22Rv1 (cell line): ENCODE measurements around the gene ASH1L.

Experiments used
- H3K27ac ChIP-seq: fragments of 450-650 bp; 2 replicates; pipeline ENCODE4 v1.5.1; 2017
- CTCF ChIP-seq: fragments of 450-650 bp; IDR thresholded peaks from 2 replicates; pipeline ENCODE4 v1.5.1; 2017; ENCODE audit warnings: mild to moderate bottlenecking
- ZFX ChIP-seq: fragments of 450-650 bp; IDR thresholded peaks from 2 replicates; pipeline ENCODE4 v1.6.1; 2017; ENCODE audit warnings: antibody characterized with exemption, borderline replicate concordance

The ASH1L gene

DNA sequence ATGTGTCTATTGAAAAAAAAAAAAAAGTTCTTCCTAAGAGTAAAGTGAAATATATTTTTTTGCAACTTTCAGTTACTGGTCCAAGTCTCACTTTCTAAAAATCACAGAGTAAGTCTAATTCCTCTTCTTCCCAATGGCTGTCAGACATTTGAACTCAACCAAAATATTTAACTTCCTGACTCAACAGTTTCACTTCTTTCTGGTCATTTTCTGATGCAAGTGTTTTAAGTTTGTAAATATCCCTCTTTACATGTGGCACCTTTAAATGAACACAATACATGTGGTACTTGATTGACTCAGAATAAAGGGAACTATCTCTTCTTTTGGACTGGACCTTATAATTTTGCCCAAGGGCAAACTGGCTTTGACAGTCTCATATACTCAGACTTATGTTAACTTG is 76.7 kb downstream of the ASH1L start:
- H3K27ac ChIP-seq: peak overlapping the region; percentile 70
- no peak for TF ChIP-seq CTCF
- no peak for TF ChIP-seq ZFX

DNA sequence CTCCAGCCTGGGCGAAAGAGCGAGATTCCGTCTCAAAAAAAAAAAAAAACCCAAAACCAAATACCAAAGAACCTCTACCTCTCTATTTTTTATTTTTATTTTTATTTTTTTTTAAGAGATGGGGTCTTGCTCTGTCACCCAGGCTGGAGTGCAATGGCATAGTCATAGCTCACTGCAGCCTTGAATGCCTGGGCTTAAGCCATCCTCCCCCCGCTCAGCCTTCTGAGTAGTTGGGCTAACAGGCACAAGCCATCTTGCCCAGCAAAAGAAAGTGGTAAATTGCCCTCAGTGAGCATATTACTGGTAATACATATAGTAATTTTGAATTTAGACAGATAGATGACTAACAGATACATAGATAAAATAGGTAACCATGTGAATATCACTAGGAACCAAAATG is 77.4 kb downstream of the ASH1L start:
- H3K27ac ChIP-seq: peak overlapping the region; percentile 70; the same call in 1 of the 2 replicates

GRCh38 chr1:155481741-155482241 is 80.8 kb downstream of the ASH1L start:
- TF ChIP-seq CTCF (no peak), ZFX (no peak)
- H3K27ac ChIP-seq: peak overlapping the region; percentile 30

More for the DNA sequence above, 77.4 kb downstream of the ASH1L start:
- no peak for TF ChIP-seq CTCF
- no peak for TF ChIP-seq ZFX

- TF ChIP-seq CTCF: no peak
- no peak for TF ChIP-seq ZFX
- H3K27ac ChIP-seq: no peak overlapping the region
Measured at GRCh38 chr1:155479205-155479604, 83.4 kb downstream of the ASH1L start.

- TF ChIP-seq ZFX (no peak), CTCF (no peak)
- no peak overlapping the region for H3K27ac ChIP-seq
Measured at GRCh38 chr1:155478270-155478852, 84.2 kb downstream of the ASH1L start.

DNA sequence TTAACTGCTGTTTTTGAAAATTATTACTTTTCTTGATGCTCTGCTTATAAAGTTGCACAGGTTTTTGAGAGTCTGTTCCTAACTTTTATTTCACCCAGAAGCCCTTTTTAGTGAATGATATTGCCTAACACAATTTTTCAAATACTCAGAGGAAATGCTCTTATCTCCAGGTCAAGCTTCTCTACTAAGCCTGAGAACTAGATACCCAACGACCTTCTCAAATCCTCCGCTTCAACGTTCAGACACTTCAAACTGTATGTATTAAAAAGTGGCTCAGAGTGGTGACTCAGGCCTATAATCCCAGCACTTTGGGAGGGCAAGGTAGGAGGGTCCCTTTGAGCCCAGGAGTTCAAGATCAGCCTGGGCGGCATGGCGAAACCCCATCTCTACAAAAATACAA is 88.5 kb downstream of the ASH1L start:
- TF ChIP-seq ZFX (no peak), CTCF (no peak)
- H3K27ac ChIP-seq: no peak overlapping the region

DNA sequence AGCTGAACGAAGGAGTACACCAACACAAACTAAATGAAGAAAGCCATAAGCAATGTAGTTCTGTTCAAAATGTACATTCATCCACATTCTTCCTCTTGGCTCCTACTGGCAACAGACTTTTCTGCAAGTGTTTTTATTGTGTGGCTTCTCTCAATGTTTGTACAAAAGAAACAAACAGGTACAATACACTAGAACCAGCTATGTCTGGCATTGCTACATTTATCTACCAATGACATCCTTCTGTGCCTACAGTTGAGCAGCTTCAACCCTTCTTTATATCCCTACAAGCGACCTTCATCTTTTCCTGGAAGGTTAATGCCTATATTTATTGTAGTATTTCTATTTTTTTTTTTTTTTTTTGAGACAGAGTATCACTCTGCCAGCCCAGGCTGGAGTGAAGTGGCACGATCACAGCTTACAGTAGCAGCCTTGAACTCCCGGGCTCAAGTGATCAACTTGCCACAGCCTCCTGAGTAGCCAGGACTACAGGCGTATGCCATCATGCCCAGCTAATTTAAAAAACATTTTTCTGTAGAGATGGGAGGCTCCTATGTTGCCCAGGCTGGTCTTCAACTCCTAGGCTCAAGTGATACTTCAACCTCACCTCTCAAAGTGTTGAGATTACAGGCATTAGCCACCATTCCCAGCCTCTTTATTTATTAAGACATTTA is 89.3 kb downstream of the ASH1L start:
- no peak overlapping the region for H3K27ac ChIP-seq
- TF ChIP-seq ZFX: no peak
- TF ChIP-seq CTCF: no peak
